MM.1S (cell line): ENCODE results near the gene NOD1.

Source experiments
- CTCF ChIP-seq: fragments of 300-600 bp; sonication (generic); IDR thresholded peaks from 2 replicates; pipeline ENCODE4 v1.5.1; 2016; ENCODE audit warnings: antibody characterized with exemption, low read length, mixed read lengths
- EZH2 ChIP-seq: fragments of 300-600 bp; sonication (generic); optimal IDR thresholded peaks from 2 replicates; pipeline ENCODE3; 2017; ENCODE audit warnings: low read depth, mild to moderate bottlenecking, antibody characterized with exemption, low read length, mixed read lengths
- EZH2phosphoT487 ChIP-seq: fragments of 300-600 bp; sonication (generic); IDR thresholded peaks from 2 replicates; pipeline ENCODE4 v1.6.1; 2018; ENCODE audit warnings: antibody characterized with exemption, low read length

- TF ChIP-seq CTCF (no peak), EZH2phosphoT487 (no peak), EZH2 (no peak)
Observed at GRCh38 chr7:30472784-30473775, 5.5 kb downstream of the NOD1 start.
